Esophagus muscularis mucosa (tissue), 4 donors: ENCODE results near the gene GNLY.

Experiments used
- EP300 ChIP-seq: sonication (generic); formaldehyde crosslinking; IDR thresholded peaks from one replicate; pipeline ENCODE4 v1.6.1; 2017; ENCODE audit warnings: antibody characterized with exemption
- POLR2A ChIP-seq: fragments of 450-650 bp; IDR thresholded peaks from one replicate; pipeline ENCODE4 v1.6.1; 2017; ENCODE audit warnings: antibody characterized with exemption, moderate library complexity, mild to moderate bottlenecking, low read depth
- POLR2AphosphoS5 ChIP-seq, 2 donors: sonication (generic); formaldehyde crosslinking; IDR thresholded peaks; one replicate each; pipeline ENCODE4 v1.6.1; 2017; ENCODE audit warnings: antibody characterized with exemption in 2 of 2
- TF ChIP-seq, protein P1 (sequence below), 3 experiments: fragments of 200-600 bp in 2 of 3; fragments of 450-650 bp in 1 of 3; sonication (generic) in 2 of 3; IDR thresholded peaks; one replicate each; pipeline ENCODE4 v1.5.1; 2017 to 2019; ENCODE audit warnings: antibody characterized with exemption in 3 of 3, mild to moderate bottlenecking in 2 of 3, moderate library complexity in 1 of 3

DNA sequence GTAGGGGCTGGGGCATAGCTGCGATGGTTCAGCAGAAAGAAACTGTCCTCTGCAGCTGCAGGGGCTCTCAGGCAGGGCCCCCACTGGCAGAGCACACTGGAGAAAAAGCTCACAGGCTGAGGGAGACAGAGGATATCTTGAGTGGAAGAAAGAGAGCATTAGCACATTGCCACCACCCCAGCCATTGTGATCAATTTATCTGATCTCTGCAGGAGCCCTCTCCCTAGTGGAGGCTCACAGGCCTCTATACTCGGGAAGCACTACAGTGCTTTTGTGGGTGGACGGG lies 25.4 kb upstream of the GNLY start:
- TF ChIP-seq, protein P1, sequence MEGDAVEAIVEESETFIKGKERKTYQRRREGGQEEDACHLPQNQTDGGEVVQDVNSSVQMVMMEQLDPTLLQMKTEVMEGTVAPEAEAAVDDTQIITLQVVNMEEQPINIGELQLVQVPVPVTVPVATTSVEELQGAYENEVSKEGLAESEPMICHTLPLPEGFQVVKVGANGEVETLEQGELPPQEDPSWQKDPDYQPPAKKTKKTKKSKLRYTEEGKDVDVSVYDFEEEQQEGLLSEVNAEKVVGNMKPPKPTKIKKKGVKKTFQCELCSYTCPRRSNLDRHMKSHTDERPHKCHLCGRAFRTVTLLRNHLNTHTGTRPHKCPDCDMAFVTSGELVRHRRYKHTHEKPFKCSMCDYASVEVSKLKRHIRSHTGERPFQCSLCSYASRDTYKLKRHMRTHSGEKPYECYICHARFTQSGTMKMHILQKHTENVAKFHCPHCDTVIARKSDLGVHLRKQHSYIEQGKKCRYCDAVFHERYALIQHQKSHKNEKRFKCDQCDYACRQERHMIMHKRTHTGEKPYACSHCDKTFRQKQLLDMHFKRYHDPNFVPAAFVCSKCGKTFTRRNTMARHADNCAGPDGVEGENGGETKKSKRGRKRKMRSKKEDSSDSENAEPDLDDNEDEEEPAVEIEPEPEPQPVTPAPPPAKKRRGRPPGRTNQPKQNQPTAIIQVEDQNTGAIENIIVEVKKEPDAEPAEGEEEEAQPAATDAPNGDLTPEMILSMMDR (IDR thresholded peaks at IDR 0.05): no peak
- no peak for TF ChIP-seq POLR2A
- TF ChIP-seq EP300: no peak
- no peak for TF ChIP-seq POLR2AphosphoS5 (IDR thresholded peaks at IDR 0.05)
